Measurements from ENCODE around the gene MIPEP.

DNA sequence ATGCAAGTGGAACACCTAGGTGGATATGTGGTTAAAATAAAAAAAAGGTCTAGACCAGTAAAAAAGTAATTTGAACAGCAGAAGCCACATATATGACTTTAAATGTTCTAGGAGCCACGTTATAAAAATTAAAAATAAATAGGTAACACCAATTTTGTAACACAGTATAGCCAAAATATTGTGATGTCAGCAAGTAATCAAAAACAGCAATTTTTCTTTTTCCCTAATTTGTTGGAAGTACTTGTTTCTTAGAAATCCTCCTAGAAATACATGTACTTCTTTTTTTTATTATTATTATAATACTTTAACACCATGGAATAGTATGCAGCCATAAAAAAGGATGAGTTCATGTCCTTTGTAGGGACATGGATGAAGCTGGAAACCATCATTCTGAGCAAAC, 33.8 kb upstream of the MIPEP start:
- no peak for TF ChIP-seq POLR2A (IDR thresholded peaks at IDR 0.05; ENCODE audit: low read depth, low read length)
- TF ChIP-seq TAF1 (IDR thresholded peaks at IDR 0.05; ENCODE audit: borderline replicate concordance, low read depth, low read length) = no peak
- TF ChIP-seq POLR2AphosphoS5 (IDR thresholded peaks at IDR 0.05; ENCODE audit: low read depth, low read length) = no peak

Measured in GM12892 (cell line).